ES-I3 (cell line): ENCODE results near the gene CHCHD3.

ENCODE experiments used
- H3K36me3 ChIP-seq: 2 replicates; pipeline ENCODE4 v1.6.1; 2013; ENCODE audit warnings: mild to moderate bottlenecking, low read length, control low read depth, moderate library complexity; ENCODE audit not compliant: insufficient read depth
- H3K4me1 ChIP-seq: 2 replicates; pipeline ENCODE4 v1.6.1; 2013; ENCODE audit warnings: mild to moderate bottlenecking, control low read depth, low read length; ENCODE audit not compliant: insufficient read depth
- H3K9ac ChIP-seq: 2 replicates; pipeline ENCODE4 v1.6.1; 2013; ENCODE audit warnings: low read depth, mild to moderate bottlenecking, low read length, moderate library complexity
- H3K9me3 ChIP-seq: 2 replicates; pipeline ENCODE4 v1.6.1; 2013; ENCODE audit warnings: mild to moderate bottlenecking, low read length, moderate library complexity; ENCODE audit not compliant: control insufficient read depth, insufficient read depth

The CHCHD3 gene

GRCh38 chr7:132759482-132760243 is 322.2 kb downstream of the CHCHD3 start:
- H3K36me3 ChIP-seq, result no peaks in the 10 kb centered on the region; the same call in 1 of the 2 replicates

GRCh38 chr7:132758986-132759385 is 322.9 kb downstream of the CHCHD3 start:
- H3K4me1 ChIP-seq, result no peaks in the 10 kb centered on the region
- no peaks in the 10 kb centered on the region; the same call in 1 of the 2 replicates for H3K36me3 ChIP-seq
- H3K9ac ChIP-seq, result no peak overlapping the region
- H3K9me3 ChIP-seq, result no peaks in the 10 kb centered on the region

More at GRCh38 chr7:132759482-132760243, 322.2 kb downstream of the CHCHD3 start:
- H3K4me1 ChIP-seq, result no peaks in the 10 kb centered on the region
- no peak overlapping the region for H3K9ac ChIP-seq
- no peaks in the 10 kb centered on the region for H3K9me3 ChIP-seq

GRCh38 chr7:132757783-132758182 is 324.1 kb downstream of the CHCHD3 start:
- peaks cover 1% of the 10 kb centered on the region; the same call in 1 of the 2 replicates for H3K4me1 ChIP-seq
- H3K9me3 ChIP-seq, result no peaks in the 10 kb centered on the region
- H3K9ac ChIP-seq, result no peak overlapping the region
- H3K36me3 ChIP-seq, result no peaks in the 10 kb centered on the region; the same call in 1 of the 2 replicates

DNA sequence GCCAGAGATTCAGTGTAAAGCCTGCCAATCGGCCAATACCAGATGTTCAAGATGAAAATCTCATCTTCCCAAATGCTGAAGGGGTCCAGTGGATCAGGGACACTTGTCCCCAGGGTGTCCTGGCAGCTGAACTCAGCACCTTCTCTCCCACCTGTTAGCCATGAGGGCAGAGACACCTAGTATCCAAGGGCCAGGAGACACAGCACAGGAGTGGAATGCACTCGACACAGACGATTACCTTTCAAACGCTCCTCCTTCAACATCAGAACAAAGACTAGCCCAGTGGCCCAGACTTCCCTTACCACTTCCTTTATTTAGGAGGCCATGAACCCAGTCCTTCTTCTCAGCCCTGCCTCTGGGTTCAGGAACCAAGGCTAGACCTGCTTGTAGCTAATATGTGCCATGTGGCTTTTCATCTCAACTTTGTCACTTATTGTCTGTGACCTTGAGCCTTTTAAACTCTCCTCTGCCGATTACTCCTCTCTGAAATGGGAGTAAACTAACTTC is 325.4 kb downstream of the CHCHD3 start:
- Histone ChIP-seq H3K36me3 (no peaks in the 10 kb centered on the region; the same call in 1 of the 2 replicates), H3K9ac (no peak overlapping the region), H3K9me3 (no peaks in the 10 kb centered on the region), H3K4me1 (peaks cover 9% of the 10 kb centered on the region; the same call in 1 of the 2 replicates)

DNA sequence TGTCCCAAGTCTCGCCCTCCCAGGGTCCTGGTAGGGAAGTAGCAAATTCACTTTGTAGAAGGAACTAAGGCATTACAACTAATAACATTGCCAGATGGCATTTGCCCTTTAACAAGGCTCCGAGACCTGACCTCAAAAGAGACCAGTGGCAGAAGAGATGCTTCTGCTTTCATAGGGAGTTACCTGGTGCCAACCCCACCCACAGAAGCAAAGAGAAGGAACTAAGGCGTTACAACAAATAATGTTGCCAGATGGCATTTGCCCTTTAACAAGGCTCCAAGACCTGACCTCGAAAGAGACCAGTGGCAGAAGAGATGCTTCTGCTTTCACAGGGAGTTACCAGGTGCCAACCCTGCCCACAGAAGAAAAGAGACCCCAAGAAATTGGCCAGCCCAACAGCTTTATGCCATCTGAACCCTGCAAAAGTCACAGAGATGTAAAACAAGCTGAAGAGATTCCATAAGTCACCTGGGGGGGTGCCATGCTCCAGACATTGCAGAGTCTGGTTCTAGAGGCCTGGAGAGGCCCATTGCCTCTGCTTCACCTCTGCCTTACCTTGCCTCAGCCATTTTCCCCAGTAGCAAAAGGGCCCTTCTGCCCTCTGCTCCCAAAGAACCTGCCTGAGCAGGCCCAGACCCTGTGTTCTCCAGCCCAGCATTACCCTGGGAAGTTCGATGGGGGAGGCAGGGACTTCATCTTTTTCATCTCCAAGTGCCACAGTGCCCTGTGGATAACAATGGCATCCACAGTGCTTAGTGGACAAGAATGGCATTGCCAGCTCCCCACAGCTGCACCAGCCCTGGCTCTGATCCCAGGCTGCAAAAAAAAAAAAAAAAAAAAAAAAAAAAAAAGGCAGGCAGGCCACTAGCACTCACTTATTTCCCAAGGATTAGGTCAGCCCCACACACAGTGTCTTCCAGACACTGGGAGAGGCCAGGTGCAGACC is 326.1 kb downstream of the CHCHD3 start:
- H3K4me1 ChIP-seq, result peaks cover 9% of the 10 kb centered on the region; the same call in 1 of the 2 replicates
- H3K9ac ChIP-seq, result no peak overlapping the region
- H3K9me3 ChIP-seq, result no peaks in the 10 kb centered on the region
- H3K36me3 ChIP-seq, result no peaks in the 10 kb centered on the region; the same call in 1 of the 2 replicates

- no peaks in the 10 kb centered on the region for H3K36me3 ChIP-seq
- H3K9ac ChIP-seq, result no peak overlapping the region
- no peaks in the 10 kb centered on the region for H3K9me3 ChIP-seq
- peaks cover 9% of the 10 kb centered on the region; the same call in 1 of the 2 replicates for H3K4me1 ChIP-seq
These were observed 329.5 kb downstream of the CHCHD3 start for GRCh38 chr7:132752431-132752830.

DNA sequence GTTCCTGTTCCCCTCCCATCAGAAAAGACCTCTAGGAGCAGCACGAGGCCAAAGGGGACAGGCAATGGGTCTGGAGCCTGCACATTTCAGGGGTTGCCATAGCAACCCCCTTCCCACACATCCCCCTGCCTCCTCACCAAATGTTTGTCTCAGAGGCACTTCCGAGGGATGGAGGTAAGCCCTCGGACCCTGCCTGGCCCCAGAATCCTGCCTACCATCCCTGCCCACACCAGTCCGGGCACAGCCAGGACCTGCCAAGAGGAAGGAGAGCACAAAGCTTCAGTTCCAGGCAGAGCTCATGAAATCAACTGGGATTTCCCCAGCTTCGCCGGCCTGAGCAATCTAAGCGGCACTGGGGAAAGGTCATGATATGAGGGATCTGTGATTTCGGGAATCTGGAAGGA is 330.6 kb downstream of the CHCHD3 start:
- Histone ChIP-seq H3K9me3 (no peaks in the 10 kb centered on the region), H3K36me3 (no peaks in the 10 kb centered on the region), H3K9ac (peak overlapping the region; percentile 28; the same call in 1 of the 2 replicates), H3K4me1 (peaks cover 9% of the 10 kb centered on the region; the same call in 1 of the 2 replicates)

DNA sequence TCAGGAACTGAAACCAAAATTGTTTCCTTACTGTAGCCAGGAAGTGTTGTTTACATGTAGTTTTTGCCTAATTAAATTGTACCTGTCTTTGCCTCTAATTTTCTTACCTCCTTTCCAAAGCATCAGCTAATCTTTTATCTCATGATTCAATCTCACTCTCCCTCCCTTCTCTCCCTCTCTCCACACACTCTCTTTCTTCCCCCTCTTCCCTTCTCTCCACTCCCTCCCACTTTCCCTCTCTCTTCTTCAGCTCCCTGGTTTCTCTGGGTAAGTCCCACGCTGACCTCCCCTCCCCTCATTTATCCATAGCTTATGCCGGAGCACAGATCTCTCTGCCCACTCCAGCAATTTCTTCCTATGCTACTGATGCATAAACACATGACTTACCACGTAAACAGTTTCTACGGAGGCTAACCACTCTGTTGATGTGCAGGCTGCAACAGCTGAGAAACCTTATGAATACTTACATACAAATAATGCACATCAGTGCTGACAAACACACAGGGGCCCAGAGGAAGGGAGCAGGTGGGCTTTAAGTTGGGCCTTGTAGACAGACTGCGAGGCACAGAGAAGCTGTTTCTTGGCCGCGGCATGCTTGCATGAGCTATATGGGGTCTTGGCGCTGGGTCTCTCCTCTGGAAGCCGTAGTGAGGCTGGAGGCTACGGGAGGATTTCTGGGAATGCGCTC is 331.2 kb downstream of the CHCHD3 start:
- peaks cover 9% of the 10 kb centered on the region; the same call in 1 of the 2 replicates for H3K4me1 ChIP-seq
- H3K36me3 ChIP-seq, result no peaks in the 10 kb centered on the region
- peak overlapping the region; percentile 28; the same call in 1 of the 2 replicates for H3K9ac ChIP-seq
- H3K9me3 ChIP-seq, result no peaks in the 10 kb centered on the region

GRCh38 chr7:132750096-132750495 is 331.8 kb downstream of the CHCHD3 start:
- Histone ChIP-seq H3K9me3 (no peaks in the 10 kb centered on the region), H3K36me3 (no peaks in the 10 kb centered on the region), H3K9ac (no peak overlapping the region), H3K4me1 (peaks cover 9% of the 10 kb centered on the region; the same call in 1 of the 2 replicates)

DNA sequence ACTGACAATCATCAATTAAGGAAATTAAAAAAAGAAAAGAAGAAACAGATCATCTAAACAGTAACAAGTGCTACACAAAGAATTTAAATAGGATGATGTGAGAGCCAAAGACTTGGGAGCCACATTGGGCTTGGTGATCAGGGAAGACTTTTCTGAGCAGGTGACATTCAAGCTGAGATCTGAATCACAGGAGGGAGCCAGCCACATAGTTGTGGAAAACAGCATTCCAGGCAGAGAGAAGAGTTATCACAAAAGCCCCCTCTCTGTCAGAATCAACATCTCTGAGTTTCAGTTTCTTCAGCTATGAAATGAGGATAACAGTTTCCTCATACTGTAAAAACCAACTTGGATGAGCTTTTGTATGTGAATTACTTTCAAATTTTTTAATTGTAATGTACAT is 336.4 kb downstream of the CHCHD3 start:
- H3K9ac ChIP-seq, result no peak overlapping the region

GRCh38 chr7:132743974-132744373 is 337.9 kb downstream of the CHCHD3 start:
- no peaks in the 10 kb centered on the region for H3K4me1 ChIP-seq
- no peak overlapping the region for H3K9ac ChIP-seq
- no peaks in the 10 kb centered on the region for H3K36me3 ChIP-seq
- peaks cover 3% of the 10 kb centered on the region; the same call in 1 of the 2 replicates for H3K9me3 ChIP-seq

More for the DNA sequence above, 336.4 kb downstream of the CHCHD3 start:
- Histone ChIP-seq H3K4me1 (no peaks in the 10 kb centered on the region), H3K36me3 (no peaks in the 10 kb centered on the region), H3K9me3 (peaks cover 3% of the 10 kb centered on the region; the same call in 1 of the 2 replicates)

- no peak overlapping the region for H3K9ac ChIP-seq
- peaks cover 3% of the 10 kb centered on the region; the same call in 1 of the 2 replicates for H3K9me3 ChIP-seq
- H3K4me1 ChIP-seq, result no peaks in the 10 kb centered on the region
- H3K36me3 ChIP-seq, result no peaks in the 10 kb centered on the region
These were observed 339.7 kb downstream of the CHCHD3 start for GRCh38 chr7:132742189-132742612.

- Histone ChIP-seq H3K36me3 (no peaks in the 10 kb centered on the region), H3K4me1 (no peaks in the 10 kb centered on the region), H3K9ac (no peak overlapping the region), H3K9me3 (peaks cover 3% of the 10 kb centered on the region; the same call in 1 of the 2 replicates)
These were observed 341.7 kb downstream of the CHCHD3 start for GRCh38 chr7:132740176-132740575.
